Muscle of arm (tissue), 14 donors: ENCODE results near the gene USP40. TPM values are rescaled to one million over a fixed set of nuclear protein-coding genes. Genes with fewer than 3 reads are reported as not detected.
"Not testable (repeated sequence)": the region's sequence is repeated elsewhere in the genome, so short reads cannot be mapped to it uniquely, and the experiment has no call there.

Experiments
- DNase-seq: peaks from one replicate; pipeline ENCODE4 v3.0.0-alpha.2; 2013
- long read RNA-seq, 11 donors: transcript quantifications; one replicate each; lab custom pipeline, GENCODE V29; 2026
- polyA plus RNA-seq, 12 donors: library from polyadenylated mRNA; unstranded; fragments of 120-200 nt; gene quantifications; one replicate each; pipeline ENCODE4 v1.2.1, GENCODE V29; 2013; ENCODE audit not compliant: insufficient read length in 12 of 12

Gene USP40, protein sequence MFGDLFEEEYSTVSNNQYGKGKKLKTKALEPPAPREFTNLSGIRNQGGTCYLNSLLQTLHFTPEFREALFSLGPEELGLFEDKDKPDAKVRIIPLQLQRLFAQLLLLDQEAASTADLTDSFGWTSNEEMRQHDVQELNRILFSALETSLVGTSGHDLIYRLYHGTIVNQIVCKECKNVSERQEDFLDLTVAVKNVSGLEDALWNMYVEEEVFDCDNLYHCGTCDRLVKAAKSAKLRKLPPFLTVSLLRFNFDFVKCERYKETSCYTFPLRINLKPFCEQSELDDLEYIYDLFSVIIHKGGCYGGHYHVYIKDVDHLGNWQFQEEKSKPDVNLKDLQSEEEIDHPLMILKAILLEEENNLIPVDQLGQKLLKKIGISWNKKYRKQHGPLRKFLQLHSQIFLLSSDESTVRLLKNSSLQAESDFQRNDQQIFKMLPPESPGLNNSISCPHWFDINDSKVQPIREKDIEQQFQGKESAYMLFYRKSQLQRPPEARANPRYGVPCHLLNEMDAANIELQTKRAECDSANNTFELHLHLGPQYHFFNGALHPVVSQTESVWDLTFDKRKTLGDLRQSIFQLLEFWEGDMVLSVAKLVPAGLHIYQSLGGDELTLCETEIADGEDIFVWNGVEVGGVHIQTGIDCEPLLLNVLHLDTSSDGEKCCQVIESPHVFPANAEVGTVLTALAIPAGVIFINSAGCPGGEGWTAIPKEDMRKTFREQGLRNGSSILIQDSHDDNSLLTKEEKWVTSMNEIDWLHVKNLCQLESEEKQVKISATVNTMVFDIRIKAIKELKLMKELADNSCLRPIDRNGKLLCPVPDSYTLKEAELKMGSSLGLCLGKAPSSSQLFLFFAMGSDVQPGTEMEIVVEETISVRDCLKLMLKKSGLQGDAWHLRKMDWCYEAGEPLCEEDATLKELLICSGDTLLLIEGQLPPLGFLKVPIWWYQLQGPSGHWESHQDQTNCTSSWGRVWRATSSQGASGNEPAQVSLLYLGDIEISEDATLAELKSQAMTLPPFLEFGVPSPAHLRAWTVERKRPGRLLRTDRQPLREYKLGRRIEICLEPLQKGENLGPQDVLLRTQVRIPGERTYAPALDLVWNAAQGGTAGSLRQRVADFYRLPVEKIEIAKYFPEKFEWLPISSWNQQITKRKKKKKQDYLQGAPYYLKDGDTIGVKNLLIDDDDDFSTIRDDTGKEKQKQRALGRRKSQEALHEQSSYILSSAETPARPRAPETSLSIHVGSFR
- polyA plus RNA-seq: 10 to 100 TPM in 11 of 12 donors, not detected in 1; 16.4 to 42.6 (median 26.4) TPM
- long read RNA-seq, donor 1, partial matches to known transcripts: 0 of 2 reads
- long read RNA-seq, donor 1, other reads (novel, unspliced or antisense): 0 of 2 reads
- long read RNA-seq, donor 2, partial matches to known transcripts: 0 of 1 reads
- long read RNA-seq, donor 2, other reads (novel, unspliced or antisense): 0 of 1 reads
- long read RNA-seq, donor 3, full-length matches to known transcripts: 2 of 2 reads
- long read RNA-seq, donor 3, partial matches to known transcripts: 0 of 2 reads
- long read RNA-seq, donor 3, other reads (novel, unspliced or antisense): 0 of 2 reads
- long read RNA-seq, donor 4: 0 reads
- long read RNA-seq, donor 5: 0 reads
- long read RNA-seq, donor 6, partial matches to known transcripts: 0 of 1 reads
- long read RNA-seq, donor 6, other reads (novel, unspliced or antisense): 0 of 1 reads
- long read RNA-seq, donor 7, partial matches to known transcripts: 0 of 1 reads
- long read RNA-seq, donor 7, other reads (novel, unspliced or antisense): 0 of 1 reads
- long read RNA-seq, donor 8: 0 reads
- long read RNA-seq, donor 9, partial matches to known transcripts: 0 of 1 reads
- long read RNA-seq, donor 9, other reads (novel, unspliced or antisense): 0 of 1 reads
- long read RNA-seq, donor 10, partial matches to known transcripts: 0 of 1 reads
- long read RNA-seq, donor 10, other reads (novel, unspliced or antisense): 0 of 1 reads
- long read RNA-seq, donor 11, partial matches to known transcripts: 7 of 8 reads
- long read RNA-seq, donor 11, other reads (novel, unspliced or antisense): 0 of 8 reads

DNA sequence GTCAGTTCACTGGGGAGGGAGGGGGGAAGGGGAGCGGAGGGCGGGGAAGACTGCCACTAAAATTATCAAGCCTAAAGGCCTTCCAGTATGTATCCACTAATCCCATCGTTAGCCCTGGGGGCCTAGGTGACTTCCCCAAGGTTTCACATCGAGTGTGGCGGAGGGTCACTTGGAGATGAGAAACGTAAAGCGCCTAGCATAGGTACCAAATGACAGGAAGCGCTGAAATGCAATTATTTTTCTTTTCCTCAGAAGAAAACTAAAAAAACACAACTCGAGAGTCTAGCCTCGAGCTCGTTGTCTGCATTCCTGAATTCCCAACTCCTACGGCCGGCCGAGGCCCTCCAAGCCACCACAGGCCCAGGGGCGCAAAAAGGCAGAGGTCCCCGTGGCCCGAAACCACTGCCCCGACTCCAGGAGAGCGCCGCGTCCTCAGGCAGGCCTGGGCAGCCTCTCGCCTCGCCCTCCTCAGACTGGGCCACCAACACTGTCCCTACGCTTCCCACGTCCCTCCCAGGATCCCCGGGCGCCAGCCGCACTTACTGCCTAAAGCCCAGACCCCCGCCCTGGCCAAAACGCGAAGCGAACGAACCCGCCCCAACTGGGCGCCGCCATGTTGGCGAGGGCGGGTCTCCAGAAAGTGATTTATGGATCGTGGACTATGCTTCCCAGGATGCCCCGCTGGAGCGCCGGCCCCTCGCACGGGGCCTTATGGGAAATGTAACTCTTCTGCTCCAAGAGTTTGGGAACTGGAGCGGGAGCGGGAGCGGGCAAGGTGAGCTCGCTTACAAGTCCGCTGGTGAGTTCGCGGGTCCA, at the start of gene USP40:
Gene USP40, minus strand, starts transcription at position 642 of the 816 bp plus-strand sequence. CDS start 1,228 bp downstream, outside the sequence.
- DNase-seq: peak; percentile 92

DNA sequence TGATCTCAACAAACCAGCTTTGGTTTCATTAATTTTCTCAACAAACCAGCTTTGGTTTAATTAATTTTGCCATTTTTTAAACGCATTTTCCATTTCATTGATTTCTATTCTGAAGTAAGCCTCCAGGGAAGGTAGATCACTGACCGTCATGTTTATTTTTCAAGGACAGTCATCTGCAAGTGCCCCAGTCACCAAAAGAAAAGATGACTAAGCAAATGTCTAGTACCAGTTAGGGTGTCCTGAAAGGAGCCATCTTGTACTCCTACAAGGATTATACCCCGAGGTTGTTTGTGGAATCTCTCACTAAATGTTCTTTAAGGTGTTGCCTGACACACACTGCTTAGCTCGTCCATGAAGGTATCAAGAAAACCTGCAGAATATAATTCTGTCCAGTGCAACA, 44.7 kb upstream of the USP40 start:
- DNase-seq: no peak

DNA sequence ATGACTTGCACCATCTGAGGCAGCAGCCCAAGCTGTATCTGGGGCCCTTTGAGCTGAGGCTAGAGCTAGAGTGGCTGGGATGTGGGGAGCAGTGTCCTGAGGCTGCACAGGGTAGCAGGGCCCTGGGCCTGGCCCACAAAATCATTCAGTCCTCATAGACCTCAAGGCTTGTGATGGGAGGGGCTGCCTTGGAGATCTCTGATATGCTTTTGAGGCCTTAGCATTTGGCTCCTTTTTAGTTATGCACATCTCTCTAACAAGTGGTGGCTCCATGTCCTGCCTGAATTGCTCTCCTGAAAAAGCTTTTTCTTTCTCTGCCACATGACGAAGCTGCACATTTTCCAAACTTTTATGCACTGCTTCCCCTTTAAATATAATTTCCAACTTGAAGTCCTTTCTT, 39.1 kb upstream of the USP40 start:
- DNase-seq: no peak

DNA sequence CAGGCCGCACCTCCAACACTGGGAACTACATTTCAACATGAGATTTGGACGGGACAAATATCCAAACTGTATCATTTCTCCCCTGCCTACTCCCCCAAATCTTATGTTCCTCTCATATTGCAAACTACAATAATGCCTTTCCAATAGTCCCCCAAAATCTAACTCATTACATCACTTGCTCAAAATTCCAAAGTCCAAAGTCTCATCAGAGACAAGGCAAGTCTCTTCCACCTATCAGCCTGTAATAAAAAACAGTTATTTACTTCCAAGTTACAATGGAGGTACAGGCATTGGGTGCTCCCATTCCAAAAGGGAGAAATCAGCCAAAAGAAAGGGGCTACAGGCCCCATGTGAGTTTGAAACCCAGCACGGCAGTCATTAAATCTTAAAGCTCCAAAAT, 38.2 kb upstream of the USP40 start:
- DNase-seq: no peak

DNA sequence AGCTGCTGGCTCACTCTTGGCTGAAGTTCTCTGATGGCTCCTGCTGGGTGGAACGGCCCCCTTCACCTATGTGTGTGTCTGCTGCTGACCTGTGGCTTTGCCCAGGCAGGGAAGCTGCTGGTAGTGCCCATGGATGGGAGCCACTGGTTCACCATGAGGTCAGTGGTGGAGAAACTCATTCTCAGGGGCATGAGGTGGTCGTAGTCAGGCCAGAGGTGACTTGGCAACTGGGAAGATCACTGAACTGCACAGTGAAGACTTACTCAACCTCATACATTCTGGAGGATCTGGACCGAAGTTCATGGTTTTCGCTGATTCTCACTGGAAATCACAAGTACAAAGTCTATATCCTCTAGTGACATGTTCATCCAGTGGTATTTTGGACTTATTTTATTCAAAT, 36.9 kb upstream of the USP40 start:
- DNase-seq: no peak

DNA sequence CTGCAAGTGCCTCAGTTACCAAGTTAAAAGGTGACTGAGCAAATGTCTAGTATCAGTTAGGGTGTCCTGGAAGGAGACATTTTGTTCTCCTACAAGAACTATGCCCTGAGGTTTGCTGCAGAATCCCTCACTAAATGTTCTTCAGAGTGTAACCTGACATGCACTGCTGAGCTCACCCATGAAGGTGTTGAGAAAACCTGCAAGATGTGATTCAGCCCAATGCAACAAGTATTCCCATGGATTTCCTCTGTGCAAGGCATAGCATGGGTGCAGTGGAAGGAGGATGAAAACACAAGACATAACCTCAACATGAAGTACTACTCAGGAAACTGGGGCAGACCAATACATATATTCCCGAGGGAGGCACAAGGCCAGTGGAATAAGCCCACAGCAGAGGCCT, 35.5 kb upstream of the USP40 start:
- no peak for DNase-seq

DNA sequence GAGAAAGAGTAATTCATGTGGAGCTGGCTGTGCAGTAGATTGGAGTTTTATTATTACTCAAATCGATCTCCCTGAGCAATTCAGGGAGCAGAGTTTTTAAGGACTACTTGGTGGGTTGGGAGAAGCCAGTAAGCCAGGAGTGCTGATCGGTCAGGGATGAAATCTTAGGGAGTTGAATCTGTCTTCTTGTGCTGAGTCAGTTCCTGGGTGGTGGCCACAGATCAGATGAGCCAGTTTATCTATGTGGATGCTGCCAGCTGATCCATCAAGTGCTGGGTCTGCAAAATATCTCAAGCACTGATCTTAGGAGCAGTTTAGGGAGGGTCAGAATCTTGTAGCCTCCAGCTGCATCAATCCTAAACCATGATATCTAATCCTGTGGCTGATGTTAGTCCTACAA, 33.8 kb upstream of the USP40 start:
- no peak for DNase-seq

DNA sequence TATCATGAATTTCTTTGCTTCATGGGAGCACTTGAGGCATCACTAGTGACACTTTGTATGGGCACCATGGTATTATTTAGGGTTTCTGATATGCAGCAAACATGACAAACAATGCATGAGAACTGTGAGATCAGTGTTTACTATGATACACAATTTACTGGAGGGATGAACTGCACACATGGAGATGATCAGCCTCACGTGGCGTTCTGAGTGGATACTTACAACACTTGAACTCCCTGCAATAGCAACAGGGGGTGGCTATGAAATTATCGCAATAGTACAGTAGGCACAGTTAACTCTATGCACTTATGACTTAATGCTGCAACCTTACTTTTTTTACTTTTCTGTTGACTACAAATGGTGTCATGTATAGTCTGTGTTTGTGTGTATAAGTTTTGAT, 32.4 kb upstream of the USP40 start:
- DNase-seq: no peak

DNA sequence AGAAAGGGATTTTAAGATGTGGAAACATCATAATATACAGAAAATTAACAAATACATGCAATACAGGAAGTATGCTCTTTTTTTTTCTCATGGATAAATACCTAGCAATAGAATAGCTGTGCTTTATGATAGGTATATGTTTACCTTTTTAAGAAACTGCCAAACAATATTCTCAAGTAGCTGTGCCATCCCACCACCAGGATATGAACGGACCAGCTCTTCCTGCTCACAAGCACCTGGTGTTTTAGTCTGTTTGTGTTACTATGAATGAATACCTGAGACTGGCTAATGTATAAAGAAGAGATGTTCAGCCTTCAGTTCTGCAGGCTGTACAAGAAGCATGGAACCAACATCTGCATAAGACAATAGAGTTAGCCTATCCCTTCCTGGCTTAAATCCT, 30.9 kb upstream of the USP40 start:
- no peak for DNase-seq

DNA sequence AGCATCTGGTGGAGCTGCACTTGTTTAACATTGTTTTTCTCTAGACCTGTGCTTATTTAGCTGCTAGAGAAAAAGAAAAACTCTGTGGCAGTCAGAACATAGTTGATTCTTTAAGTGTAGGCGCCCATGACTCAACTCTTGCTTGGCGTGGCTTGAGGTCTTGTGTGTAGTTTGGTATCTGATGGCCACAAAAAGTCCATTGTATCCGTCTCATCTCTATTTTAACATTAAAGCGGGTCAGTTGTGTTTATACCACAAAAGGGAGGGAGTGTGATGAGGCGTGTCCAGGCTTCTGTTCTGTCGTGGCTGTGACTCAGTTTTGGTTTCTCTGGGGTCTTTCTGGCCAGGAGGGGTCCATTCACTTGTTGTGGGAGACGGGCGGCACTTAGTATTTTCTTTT, 26.6 kb upstream of the USP40 start:
- DNase-seq: no peak

DNA sequence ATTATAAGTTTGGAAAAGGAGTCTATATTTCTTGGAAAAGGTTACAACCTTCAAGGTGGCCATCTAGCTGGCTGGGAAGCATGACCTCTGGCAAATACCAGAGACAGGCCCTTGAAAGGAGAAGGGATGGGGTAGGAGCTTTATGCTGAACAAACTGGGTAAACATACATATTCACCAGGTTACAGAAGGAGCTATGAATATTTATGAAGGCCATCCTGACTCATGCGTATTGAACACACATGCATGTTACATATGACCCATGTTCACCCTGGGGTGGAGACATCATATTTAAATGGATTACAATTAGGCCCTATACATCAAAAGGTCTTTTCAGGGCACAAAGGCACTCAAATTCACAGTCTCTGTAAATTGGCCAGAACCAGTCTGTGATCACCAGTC, 26.1 kb upstream of the USP40 start:
- DNase-seq: not testable (repeated sequence)

DNA sequence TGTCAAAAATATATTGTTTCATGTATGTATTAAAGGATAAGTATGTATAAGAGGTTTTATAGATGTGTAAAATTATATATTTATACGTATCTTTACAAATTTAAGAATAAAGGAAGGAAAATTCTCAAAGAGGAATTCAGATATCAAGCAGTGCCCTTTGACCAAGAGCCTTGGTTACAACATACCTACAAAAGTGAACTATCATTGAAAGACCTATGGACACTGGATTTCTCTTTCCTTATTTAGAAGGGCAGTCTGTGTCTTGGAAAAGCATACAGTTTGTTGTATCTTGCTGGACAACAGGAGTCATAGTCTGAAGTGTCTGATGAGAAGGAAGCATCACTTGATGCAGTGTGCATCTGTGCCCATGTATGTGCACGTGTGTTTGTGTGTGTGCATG, 21.8 kb upstream of the USP40 start:
- no peak for DNase-seq

DNA sequence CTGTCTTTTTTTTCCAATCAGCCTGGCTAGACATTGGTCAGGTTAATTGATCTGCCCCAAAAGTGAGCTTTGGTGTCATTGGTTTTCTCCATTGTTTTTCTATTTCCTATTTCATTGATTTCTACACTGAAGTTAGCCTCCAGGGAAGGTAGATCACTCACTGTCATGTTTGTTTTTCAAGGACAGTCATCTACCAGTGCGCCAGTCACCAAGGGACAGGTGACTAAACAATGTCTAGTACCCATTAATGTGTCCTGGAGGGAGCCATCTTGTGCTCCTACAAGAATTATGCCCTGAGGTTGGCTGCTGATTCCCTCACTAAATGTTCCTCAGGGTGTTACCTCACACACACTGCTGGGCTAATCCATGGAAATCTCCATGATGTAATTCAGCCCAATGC, 17.6 kb upstream of the USP40 start:
- DNase-seq: no peak

DNA sequence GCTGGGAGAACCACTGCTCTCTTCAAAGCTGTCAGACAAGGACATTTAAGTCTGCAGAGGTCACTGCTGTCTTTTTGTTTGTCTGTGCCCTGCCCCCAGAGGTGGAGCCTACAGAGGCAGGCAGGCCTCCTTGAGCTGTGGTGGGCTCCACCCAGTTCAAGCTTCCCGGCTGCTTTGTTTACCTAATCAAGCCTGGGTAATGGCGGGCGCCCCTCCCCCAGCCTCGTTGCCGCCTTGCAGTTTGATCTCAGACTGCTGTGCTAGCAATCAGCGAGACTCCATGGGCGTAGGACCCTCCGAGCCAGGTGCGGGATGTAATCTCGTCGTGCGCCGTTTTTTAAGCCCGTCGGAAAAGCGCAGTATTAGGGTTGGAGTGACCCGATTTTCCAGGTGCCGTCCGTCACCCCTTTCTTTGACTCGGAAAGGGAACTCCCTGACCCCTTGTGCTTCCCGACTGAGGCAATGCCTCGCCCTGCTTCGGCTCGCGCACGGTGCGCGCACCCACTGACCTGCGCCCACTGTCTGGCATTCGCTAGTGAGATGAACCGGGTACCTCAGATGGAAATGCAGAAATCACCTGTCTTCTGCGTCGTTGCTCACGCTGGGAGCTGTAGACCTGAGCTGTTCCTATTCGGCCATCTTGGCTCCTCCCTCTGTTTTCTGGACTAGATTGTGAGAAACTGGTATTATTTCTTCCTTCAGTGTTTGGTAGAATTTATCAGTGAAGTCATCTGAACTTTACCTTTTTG, 16.8 kb upstream of the USP40 start:
- not testable (repeated sequence) for DNase-seq

DNA sequence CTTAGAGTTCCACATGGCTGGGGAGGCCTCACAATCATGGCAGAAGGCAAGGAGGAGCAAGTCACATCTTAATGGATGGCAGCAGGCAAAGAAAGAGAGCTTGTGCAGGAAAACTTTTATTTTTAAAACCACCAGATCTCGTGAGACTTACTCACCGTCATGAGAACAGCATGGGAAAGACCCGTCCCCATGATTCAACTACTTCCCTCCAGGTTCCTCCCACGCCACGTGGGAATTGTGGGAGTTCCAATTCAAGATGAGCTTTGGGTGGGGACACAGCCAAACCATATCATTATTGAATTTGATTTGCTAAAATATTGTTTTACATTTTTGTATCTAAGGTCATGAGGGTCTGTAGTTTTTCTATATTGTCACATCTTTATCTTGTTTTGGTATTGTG, 10.8 kb upstream of the USP40 start:
- DNase-seq: not testable (repeated sequence)

DNA sequence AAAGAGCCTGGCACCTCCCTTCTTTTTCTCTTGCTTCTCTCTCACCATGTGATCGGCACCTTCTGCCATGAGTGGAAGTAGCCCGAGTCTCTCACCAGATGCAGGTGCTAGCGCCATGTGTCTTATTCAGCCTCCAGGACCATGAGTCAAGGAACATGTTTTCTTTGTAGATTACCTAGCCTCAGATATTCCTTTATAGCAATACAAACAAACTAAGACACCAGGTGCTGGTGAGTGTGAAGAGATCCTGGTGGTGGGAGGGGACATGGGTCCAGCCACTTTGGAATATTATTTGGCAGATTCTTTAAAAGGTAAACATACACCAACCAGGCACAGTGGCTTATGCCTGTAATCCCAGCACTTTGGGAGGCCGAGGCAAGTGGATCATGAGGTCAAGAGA, 5.9 kb upstream of the USP40 start:
- no peak for DNase-seq

DNA sequence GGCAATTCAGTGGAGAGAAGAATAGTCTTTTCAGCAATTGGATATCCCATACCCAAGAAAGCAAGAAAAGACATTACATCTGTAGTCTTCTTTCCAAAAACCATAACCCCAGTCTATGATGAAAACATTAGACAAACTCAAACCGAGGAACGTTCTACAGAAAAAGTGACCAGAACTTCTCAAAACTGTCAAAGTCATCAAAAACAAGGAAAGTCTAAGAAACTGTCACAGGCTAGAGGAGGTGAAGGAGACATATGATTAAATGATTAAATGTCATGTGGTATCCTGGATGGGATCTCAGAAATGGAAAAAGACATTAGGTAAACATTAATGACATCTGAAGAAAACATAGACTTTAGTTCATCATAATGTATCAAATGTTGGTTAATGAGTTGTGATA, 4.9 kb upstream of the USP40 start:
- DNase-seq: no peak

DNA sequence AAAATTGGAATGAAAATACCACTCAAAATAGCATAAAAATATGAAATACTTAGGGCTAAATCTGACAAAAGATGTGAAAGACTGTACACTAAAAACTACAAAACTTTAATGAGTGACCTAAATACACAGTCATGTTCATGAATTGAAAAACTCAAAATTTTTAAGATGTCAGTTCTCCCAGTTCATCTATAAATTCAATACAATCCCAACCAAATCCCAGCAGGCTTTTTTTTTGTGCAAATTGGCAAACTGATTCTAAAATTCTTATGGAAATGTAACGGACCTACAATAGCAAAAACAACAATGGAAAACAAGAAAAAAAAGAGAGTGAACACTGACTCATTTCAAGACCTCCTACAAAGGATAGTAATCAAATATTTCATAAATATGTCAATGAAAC, 4.4 kb upstream of the USP40 start:
- DNase-seq: no peak

DNA sequence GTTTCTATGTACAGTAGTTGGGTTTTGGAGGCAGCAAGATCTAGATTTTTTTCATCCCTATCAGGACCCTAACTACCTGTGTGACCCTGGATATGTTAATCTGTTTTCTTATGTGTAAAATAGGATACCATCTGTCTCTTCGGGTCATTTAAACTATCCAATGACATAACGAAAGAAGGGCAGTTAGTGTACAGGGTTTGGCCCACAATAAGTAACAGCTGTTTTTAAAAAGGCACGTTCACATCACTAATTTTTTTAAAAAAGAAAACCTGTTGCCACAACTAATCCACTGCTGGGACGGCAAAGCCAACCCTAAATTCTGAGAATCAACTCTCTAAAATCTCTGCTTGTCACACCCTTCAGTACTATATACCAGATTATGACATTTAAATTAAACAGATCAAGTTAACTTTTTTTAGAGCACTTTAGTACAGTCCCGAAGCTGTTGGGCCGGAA, 869 bp downstream of the USP40 start:
- DNase-seq: no peak
